Measurements from ENCODE around the gene GPD1L. TPM values are rescaled to one million over a fixed set of nuclear protein-coding genes. Genes with fewer than 3 reads are reported as not detected.
A peak's percentile ranks its signal among the peaks of the same experiment; 100 is the strongest.

GPD1L gene
- total RNA-seq, 2 donors from 2014 or later, result 20.6 to 24.2 TPM

DNA sequence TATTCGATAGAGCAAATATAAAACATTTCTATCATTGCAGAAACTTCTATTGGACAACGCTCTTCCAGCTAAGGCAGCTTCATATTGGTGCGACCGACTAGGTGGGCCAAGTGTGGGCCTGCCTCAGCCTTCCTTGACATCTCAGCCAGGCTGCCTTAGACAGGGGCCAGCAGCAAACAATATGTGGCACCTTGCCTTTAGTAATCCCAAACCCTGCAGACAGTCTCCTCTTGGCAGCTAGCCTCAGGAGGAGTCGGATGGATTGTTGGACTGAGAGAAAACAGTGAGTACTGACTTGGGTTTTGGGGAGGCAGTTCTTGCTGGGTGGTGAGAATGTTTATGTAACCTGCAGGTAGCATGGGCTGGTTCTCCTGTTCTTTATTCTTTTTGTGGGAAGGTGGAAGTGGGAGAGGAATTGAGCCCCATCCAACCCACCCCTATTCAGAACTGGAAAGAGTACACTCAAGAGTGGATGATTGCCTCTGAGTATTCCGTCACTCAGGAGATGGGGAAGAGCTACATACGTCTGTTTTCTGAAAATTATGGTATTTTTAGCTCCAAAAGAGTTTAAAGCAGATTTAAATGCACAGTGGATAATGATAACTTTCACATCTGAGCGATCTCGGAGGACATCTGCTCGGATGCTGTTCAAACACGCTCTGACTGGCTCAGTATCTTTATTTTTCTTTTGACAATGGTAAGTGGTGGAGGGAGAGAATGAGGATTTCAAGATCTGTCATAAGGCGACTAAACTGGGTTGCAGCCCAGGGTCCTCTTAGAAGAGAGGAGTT is 47.2 kb downstream of the GPD1L start:
- no peaks in the 10 kb centered on the region for H3K4me1 Mint-ChIP-seq (ENCODE audit: low read depth)
- no peak for DNase-seq
- ATAC-seq (replicated peaks in 1 of 2), result no peak
- H3K4me3 Mint-ChIP-seq, result no peak overlapping the region
- H3K27me3 Mint-ChIP-seq (ENCODE audit: low read depth), result no peaks in the 10 kb centered on the region
- no peak overlapping the region for H3K27ac Mint-ChIP-seq
- peaks cover 4 to 6% of the 10 kb centered on the region in 2 donors for H3K36me3 Mint-ChIP-seq (ENCODE audit: insufficient read depth in 2 of 2)
- H3K9me3 Mint-ChIP-seq, result no peaks in the 10 kb centered on the region

DNA sequence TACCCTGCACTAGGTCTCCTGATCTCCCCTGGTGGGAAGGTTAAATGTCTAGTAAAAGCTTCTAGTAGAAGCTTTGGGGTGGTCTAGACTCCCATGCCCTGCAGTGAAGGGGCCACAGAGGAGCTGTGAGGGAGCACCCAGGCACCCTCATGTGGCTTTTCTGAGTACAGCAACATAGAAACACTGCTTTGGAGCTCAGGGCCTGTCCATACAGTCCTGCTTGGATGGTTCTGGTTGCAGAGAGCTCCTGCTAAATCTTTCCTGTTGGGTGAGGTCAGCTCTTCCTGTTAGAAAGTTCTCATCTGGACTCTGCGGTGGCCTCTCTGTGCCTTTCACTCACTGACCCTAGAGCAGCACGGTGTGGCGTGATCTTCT is 47.8 kb downstream of the GPD1L start:
- ATAC-seq (replicated peaks in 1 of 2), result peak in 1 of 2 donors; percentile 39
- H3K36me3 Mint-ChIP-seq (ENCODE audit: insufficient read depth in 2 of 2), result peaks cover 4 to 7% of the 10 kb centered on the region in 2 donors
- H3K4me3 Mint-ChIP-seq, result no peak overlapping the region
- DNase-seq, result no peak
- no peaks in the 10 kb centered on the region for H3K4me1 Mint-ChIP-seq (ENCODE audit: low read depth)
- H3K27me3 Mint-ChIP-seq (ENCODE audit: low read depth), result no peaks in the 10 kb centered on the region
- H3K27ac Mint-ChIP-seq, result no peak overlapping the region
- no peaks in the 10 kb centered on the region for H3K9me3 Mint-ChIP-seq

- Mint-ChIP-seq H3K27ac (no peak overlapping the region), H3K4me1 (ENCODE audit: low read depth) (no peaks in the 10 kb centered on the region), H3K9me3 (no peaks in the 10 kb centered on the region), H3K27me3 (ENCODE audit: low read depth) (no peaks in the 10 kb centered on the region), H3K4me3 (no peak overlapping the region), H3K36me3 (ENCODE audit: insufficient read depth in 2 of 2) (peaks cover 4 to 8% of the 10 kb centered on the region in 2 donors)
- DNase-seq (no peak), ATAC-seq (replicated peaks in 1 of 2) (no peak)
These were observed 48.7 kb downstream of the GPD1L start for GRCh38 chr3:32155117-32155516.

- H3K27me3 Mint-ChIP-seq (ENCODE audit: low read depth), result no peaks in the 10 kb centered on the region
- no peaks in the 10 kb centered on the region for H3K9me3 Mint-ChIP-seq
- ATAC-seq (replicated peaks in 1 of 2) (no peak), DNase-seq (no peak)
- no peaks in the 10 kb centered on the region for H3K4me1 Mint-ChIP-seq (ENCODE audit: low read depth)
- no peak overlapping the region for H3K27ac Mint-ChIP-seq
- no peak overlapping the region for H3K4me3 Mint-ChIP-seq
- peaks cover 0 to 2% of the 10 kb centered on the region in 2 donors for H3K36me3 Mint-ChIP-seq (ENCODE audit: insufficient read depth in 2 of 2)
These were observed 51.3 kb downstream of the GPD1L start for GRCh38 chr3:32157600-32158264.

DNA sequence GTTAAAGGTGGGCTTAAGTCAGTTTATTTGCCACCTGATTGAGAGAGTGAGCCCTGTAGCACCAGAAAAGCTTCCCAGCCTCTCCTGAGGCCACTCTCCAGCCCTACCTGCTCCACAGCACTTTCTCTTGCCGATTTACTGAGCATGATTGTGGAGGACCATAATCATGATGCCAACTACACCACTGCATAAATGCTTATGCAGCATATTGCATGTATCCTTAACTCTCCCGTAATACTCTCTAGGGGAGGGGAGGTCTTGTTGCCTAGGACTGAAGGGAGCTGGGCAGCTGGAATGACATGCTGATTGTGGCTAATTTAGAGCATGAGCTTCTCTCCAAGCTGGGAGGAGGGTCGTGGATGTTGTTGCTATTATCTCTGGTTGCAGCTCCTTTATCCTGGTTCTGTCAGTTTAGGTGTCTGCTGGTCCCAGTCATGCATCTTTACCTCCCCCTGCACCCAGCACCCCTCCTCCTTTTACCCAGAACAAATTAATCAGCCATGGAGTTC is 54.3 kb downstream of the GPD1L start:
- Mint-ChIP-seq H3K4me1 (ENCODE audit: low read depth) (no peaks in the 10 kb centered on the region), H3K9me3 (no peaks in the 10 kb centered on the region), H3K4me3 (no peak overlapping the region), H3K27me3 (ENCODE audit: low read depth) (no peaks in the 10 kb centered on the region), H3K27ac (no peak overlapping the region), H3K36me3 (ENCODE audit: insufficient read depth in 2 of 2) (peaks cover 0 to 4% of the 10 kb centered on the region in 2 donors)
- DNase-seq (no peak), ATAC-seq (replicated peaks in 1 of 2) (no peak)

DNA sequence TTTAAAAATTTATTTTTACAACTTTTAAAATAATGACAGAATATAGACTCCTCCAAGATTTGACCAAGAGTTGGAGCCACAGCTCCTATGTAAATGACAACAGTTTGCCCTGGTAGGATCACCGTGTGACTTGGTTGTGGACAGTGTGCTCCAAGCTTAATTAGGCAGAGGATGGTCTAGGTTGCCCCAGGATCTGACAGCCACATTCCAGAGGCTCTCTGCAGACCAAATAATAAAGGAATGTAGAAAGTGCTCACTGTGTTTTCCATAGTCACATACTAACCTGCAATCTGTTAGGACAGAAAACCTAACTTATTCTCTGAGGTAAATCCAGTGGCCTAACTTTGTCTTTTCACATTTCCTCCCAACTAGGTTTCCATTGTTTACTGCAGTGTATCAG is 59.0 kb downstream of the GPD1L start:
- H3K36me3 Mint-ChIP-seq (ENCODE audit: insufficient read depth in 2 of 2), result peaks cover 2 to 17% of the 10 kb centered on the region in 2 donors

DNA sequence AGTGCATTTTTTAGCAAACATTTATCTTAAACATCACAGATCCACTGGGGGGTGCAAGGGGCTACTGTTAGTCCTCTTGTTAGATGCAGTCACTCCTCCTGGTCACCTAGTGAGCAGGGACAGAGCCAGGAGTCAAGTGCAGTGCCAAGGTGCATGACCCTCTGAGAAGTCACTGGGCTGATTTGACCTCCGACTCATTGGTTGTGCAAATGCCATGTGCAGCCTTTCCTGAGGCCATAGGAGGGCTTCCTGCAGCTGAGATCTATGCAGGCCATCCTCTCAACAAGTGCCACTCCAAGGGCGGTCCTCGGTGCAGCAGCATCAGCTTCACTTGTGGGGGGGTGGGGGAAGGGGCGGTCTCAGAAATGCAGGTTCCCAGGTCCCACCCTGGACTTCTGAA is 60.2 kb downstream of the GPD1L start:
- Mint-ChIP-seq H3K9me3 (peaks cover 0 to 4% of the 10 kb centered on the region in 2 donors), H3K4me3 (no peak overlapping the region), H3K27me3 (ENCODE audit: low read depth) (no peaks in the 10 kb centered on the region), H3K27ac (no peak overlapping the region), H3K36me3 (ENCODE audit: insufficient read depth in 2 of 2) (peaks cover 2 to 25% of the 10 kb centered on the region in 2 donors), H3K4me1 (ENCODE audit: low read depth) (no peaks in the 10 kb centered on the region)
- no peak for DNase-seq
- ATAC-seq (replicated peaks in 1 of 2), result no peak

More for the DNA sequence above, 59.0 kb downstream of the GPD1L start:
- ATAC-seq (replicated peaks in 1 of 2) (no peak), DNase-seq (no peak)
- H3K27ac Mint-ChIP-seq, result no peak overlapping the region
- H3K27me3 Mint-ChIP-seq (ENCODE audit: low read depth), result no peaks in the 10 kb centered on the region
- H3K4me3 Mint-ChIP-seq, result no peak overlapping the region
- H3K9me3 Mint-ChIP-seq, result peaks cover 0 to under 1% of the 10 kb centered on the region in 2 donors
- no peaks in the 10 kb centered on the region for H3K4me1 Mint-ChIP-seq (ENCODE audit: low read depth)

GRCh38 chr3:32172420-32172819 is 66.0 kb downstream of the GPD1L start:
- Mint-ChIP-seq H3K27me3 (ENCODE audit: low read depth) (peaks cover 5% of the 10 kb centered on the region), H3K4me3 (no peak overlapping the region), H3K4me1 (ENCODE audit: low read depth) (peaks cover 8% of the 10 kb centered on the region), H3K9me3 (peaks cover 4 to 7% of the 10 kb centered on the region in 2 donors), H3K27ac (no peak overlapping the region), H3K36me3 (ENCODE audit: insufficient read depth in 2 of 2) (peaks cover 5 to 30% of the 10 kb centered on the region in 2 donors)
- DNase-seq, result no peak
- no peak for ATAC-seq (replicated peaks in 1 of 2)

GRCh38 chr3:32175607-32176197 is 69.3 kb downstream of the GPD1L start:
- peaks cover 14% of the 10 kb centered on the region for H3K4me1 Mint-ChIP-seq (ENCODE audit: low read depth)
- H3K27ac Mint-ChIP-seq, result peak overlapping the region; percentile 81
- H3K9me3 Mint-ChIP-seq, result peaks cover 4 to 6% of the 10 kb centered on the region in 2 donors
- no peak overlapping the region for H3K4me3 Mint-ChIP-seq
- H3K27me3 Mint-ChIP-seq (ENCODE audit: low read depth), result peaks cover 5% of the 10 kb centered on the region
- peaks cover 3 to 12% of the 10 kb centered on the region in 2 donors for H3K36me3 Mint-ChIP-seq (ENCODE audit: insufficient read depth in 2 of 2)
- DNase-seq (peak; percentile 58 to 72), ATAC-seq (replicated peaks in 1 of 2) (no peak)

DNA sequence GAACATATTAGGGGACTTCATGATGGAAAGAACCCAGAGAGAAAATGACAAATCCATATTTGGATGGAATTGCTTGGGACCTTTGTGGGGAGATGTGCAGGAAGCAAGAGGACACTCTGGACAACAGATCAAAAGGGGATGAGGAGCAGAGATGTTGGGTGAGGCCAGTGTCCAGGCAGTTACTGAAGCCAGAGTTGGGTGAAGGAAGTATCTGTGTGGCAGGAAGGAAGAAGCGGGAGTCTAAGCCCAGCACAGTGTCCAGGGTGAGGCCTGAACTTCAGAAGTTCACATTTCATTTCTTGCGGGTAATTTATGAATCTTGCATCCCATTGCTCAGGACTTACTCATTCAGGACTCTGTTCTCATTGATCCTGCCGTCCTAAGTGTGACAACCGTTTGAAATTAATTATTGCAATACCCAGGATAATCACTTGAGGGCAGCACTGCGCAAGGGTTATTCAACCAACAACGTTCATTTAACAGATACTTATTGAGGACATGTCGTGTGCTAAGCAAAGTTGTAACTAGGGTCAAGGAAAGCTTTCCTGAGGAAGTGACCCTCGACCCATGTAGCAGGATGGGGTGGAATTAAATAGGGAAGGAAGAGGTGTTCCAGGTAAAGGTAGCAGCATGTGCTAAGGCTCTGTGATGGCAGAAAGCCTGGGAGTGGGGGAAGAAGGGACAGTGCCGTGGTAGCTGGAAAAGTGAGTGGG is 70.7 kb downstream of the GPD1L start:
- H3K36me3 Mint-ChIP-seq (ENCODE audit: insufficient read depth in 2 of 2), result peaks cover 0 to 2% of the 10 kb centered on the region in 2 donors
- H3K27ac Mint-ChIP-seq, result no peak overlapping the region
- H3K4me1 Mint-ChIP-seq (ENCODE audit: low read depth), result peaks cover 14% of the 10 kb centered on the region
- peak overlapping the region; percentile 20 to 76 for H3K4me3 Mint-ChIP-seq
- DNase-seq, result peak; percentile 68 to 82
- peak; percentile 61 to 67 for ATAC-seq (replicated peaks in 1 of 2)
- peaks cover 5% of the 10 kb centered on the region for H3K27me3 Mint-ChIP-seq (ENCODE audit: low read depth)
- peaks cover 0 to 2% of the 10 kb centered on the region in 2 donors for H3K9me3 Mint-ChIP-seq

DNA sequence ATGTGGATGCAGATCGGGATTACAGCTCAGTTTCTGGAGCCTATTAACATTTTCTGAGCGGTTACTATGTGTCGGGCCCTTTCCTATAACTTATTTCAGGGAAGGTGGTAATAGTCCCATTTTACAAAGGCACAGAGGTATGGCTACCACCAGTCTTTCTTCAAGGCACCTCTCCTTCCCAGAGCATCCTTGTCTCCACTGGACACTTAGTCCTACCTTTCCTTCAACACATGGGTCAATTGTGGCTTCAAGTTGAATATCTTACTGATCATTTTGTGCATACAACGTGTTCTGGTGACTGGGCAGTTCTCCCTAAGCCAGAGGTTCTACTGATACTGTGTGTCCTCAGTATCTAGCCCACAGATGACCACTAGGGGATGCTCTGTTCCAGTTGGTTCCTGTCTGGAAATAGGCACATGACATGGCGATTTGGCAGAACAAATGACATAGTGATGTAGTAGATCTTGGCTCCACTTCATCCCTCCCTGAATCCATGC is 71.3 kb downstream of the GPD1L start:
- DNase-seq (peak; percentile 67 to 69), ATAC-seq (replicated peaks in 1 of 2) (peak; percentile 90 to 94)
- peaks cover 14% of the 10 kb centered on the region for H3K4me1 Mint-ChIP-seq (ENCODE audit: low read depth)
- no peaks in the 10 kb centered on the region for H3K9me3 Mint-ChIP-seq
- peak overlapping the region; percentile 20 to 76 for H3K4me3 Mint-ChIP-seq
- no peaks in the 10 kb centered on the region for H3K36me3 Mint-ChIP-seq (ENCODE audit: insufficient read depth in 2 of 2)
- peaks cover 5% of the 10 kb centered on the region for H3K27me3 Mint-ChIP-seq (ENCODE audit: low read depth)
- no peak overlapping the region for H3K27ac Mint-ChIP-seq

DNA sequence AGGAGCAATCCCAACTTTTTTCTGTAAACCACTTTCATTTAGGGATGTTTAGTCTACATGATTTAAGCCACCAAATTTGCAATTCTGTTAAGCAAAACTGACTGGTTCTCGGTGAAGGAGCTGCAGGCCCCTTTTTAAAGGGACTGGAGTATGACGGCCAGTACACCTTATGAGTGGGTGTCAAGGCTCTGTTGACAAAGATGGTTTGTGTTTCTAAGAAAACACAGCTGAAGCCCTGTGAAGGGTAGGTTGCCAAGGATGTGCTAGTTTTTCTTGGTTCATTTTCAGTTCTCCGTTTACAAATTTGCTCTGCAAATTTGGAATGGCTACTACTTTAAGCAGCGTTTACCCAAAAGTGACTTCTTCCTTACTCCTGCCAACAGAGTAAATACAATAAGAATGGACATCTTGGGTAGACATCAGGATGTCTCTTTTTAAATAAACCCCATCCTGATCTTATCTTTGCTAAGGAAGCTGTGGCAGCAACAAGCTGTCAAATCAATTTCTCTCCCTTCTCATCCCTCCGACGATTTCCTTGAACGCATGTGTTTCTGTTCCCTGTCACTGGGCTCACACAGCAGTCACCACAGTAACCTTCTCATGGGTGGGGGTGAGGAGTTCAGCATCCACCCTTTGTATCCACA is 73.8 kb downstream of the GPD1L start:
- Mint-ChIP-seq H3K4me3 (no peak overlapping the region), H3K4me1 (ENCODE audit: low read depth) (peaks cover 14% of the 10 kb centered on the region)

More for the DNA sequence above, 73.8 kb downstream of the GPD1L start:
- Mint-ChIP-seq H3K9me3 (no peaks in the 10 kb centered on the region), H3K36me3 (ENCODE audit: insufficient read depth in 2 of 2) (no peaks in the 10 kb centered on the region), H3K27ac (no peak overlapping the region), H3K27me3 (ENCODE audit: low read depth) (peaks cover 5% of the 10 kb centered on the region)
- no peak for DNase-seq
- no peak for ATAC-seq (replicated peaks in 1 of 2)

Measured in activated T-cell treated with anti-CD3 and anti-CD28 coated beads, Interleukin-2, amount 50 U/mL, for 72 hours (primary cell).